Liver (tissue), 9 donors: ENCODE results near the gene MTSS2. TPM values are rescaled to one million over a fixed set of nuclear protein-coding genes. Genes with fewer than 3 reads are reported as not detected.
A peak's percentile ranks its signal among the peaks of the same experiment; 100 is the strongest.

ENCODE experiments used
- DNase-seq: peaks from one replicate; pipeline ENCODE4 v3.0.0-alpha.2; 2017; ENCODE audit warnings: low spot score
- H3K27ac ChIP-seq, 2 donors: one replicate each; pipeline ENCODE4 v1.7.0; 2013; ENCODE audit warnings: inconsistent platforms in 2 of 2, low read length in 2 of 2, control low read depth in 1 of 2, low read depth in 1 of 2, mild to moderate bottlenecking in 1 of 2
- H3K27me3 ChIP-seq, 4 donors: one replicate each; pipeline versions ENCODE4 v1.6.1 to v1.7.0; 2013; ENCODE audit warnings: low read length in 3 of 4, inconsistent platforms in 1 of 4, mild to moderate bottlenecking in 1 of 4, moderate library complexity in 1 of 4; ENCODE audit not compliant: control insufficient read depth in 4 of 4, insufficient read depth in 4 of 4
- H3K36me3 ChIP-seq, 4 donors: one replicate each; pipeline versions ENCODE4 v1.6.1 to v1.7.0; 2013; ENCODE audit warnings: low read length in 3 of 4, mild to moderate bottlenecking in 3 of 4, low read depth in 1 of 4, moderate library complexity in 1 of 4; ENCODE audit not compliant: control insufficient read depth in 4 of 4, insufficient read depth in 3 of 4
- H3K4me1 ChIP-seq, 4 donors: one replicate each; pipeline versions ENCODE4 v1.6.1 to v1.7.0; 2013; ENCODE audit warnings: low read length in 3 of 4, mild to moderate bottlenecking in 3 of 4, moderate library complexity in 1 of 4; ENCODE audit not compliant: control insufficient read depth in 4 of 4, insufficient read depth in 4 of 4
- H3K4me3 ChIP-seq, 3 donors: one replicate each; pipeline versions ENCODE4 v1.6.1 to v1.7.0; 2013; ENCODE audit warnings: low read length in 3 of 3, control low read depth in 1 of 3, low read depth in 1 of 3, mild to moderate bottlenecking in 1 of 3
- H3K9ac ChIP-seq, 2 donors: one replicate each; pipeline ENCODE4 v1.7.0; 2013; ENCODE audit warnings: low read length in 2 of 2, mild to moderate bottlenecking in 2 of 2, moderate library complexity in 2 of 2, control low read depth in 1 of 2, low read depth in 1 of 2
- H3K9me3 ChIP-seq, 4 donors: one replicate each; pipeline versions ENCODE4 v1.6.1 to v1.7.0; 2013; ENCODE audit warnings: low read length in 3 of 4; ENCODE audit not compliant: control insufficient read depth in 4 of 4
- ATF3 ChIP-seq: IDR thresholded peaks from 2 replicates; pipeline ENCODE4 v1.6.1; 2016; ENCODE audit warnings: antibody characterized with exemption
- CTCF ChIP-seq: fragments of 150-350 bp; IDR thresholded peaks from 2 replicates; pipeline ENCODE4 v1.5.1; 2017; ENCODE audit warnings: improper control_type of control experiment, low read depth, low read length; ENCODE audit not compliant: missing input control
- EGR1 ChIP-seq, 2 donors: IDR thresholded peaks; 2 replicates each; pipeline ENCODE4 v1.6.1; 2016 to 2018; ENCODE audit warnings: antibody characterized with exemption in 2 of 2, low read depth in 2 of 2
- FOXA1 ChIP-seq: IDR thresholded peaks from 2 replicates; pipeline ENCODE4 v1.6.1; 2016; ENCODE audit warnings: antibody characterized with exemption
- FOXA2 ChIP-seq: IDR thresholded peaks from 2 replicates; pipeline ENCODE4 v1.6.1; 2016; ENCODE audit warnings: antibody characterized with exemption
- GABPA ChIP-seq, 2 donors: IDR thresholded peaks in 1 of 2; conservative IDR thresholded peaks in 1 of 2; 2 replicates each; pipeline ENCODE4 v1.6.1; 2016; ENCODE audit warnings: antibody characterized with exemption in 2 of 2, mild to moderate bottlenecking in 1 of 2, moderate library complexity in 1 of 2
- HNF4A ChIP-seq, 2 donors: conservative IDR thresholded peaks; 2 replicates each; pipeline ENCODE4 v1.6.1; 2016; ENCODE audit warnings: antibody characterized with exemption in 2 of 2, mild to moderate bottlenecking in 2 of 2
- HNF4G ChIP-seq: IDR thresholded peaks from 2 replicates; pipeline ENCODE4 v1.6.1; 2016; ENCODE audit warnings: antibody characterized with exemption
- JUND ChIP-seq, 2 donors: IDR thresholded peaks; 2 replicates each; pipeline ENCODE4 v1.6.1; 2016; ENCODE audit warnings: antibody characterized with exemption in 2 of 2
- MAX ChIP-seq: IDR thresholded peaks from 2 replicates; pipeline ENCODE4 v1.6.1; 2016; ENCODE audit warnings: antibody characterized with exemption
- NR2F2 ChIP-seq: IDR thresholded peaks from 2 replicates; pipeline ENCODE4 v1.6.1; 2016; ENCODE audit warnings: antibody characterized with exemption
- RAD21 ChIP-seq, 2 donors: IDR thresholded peaks; 2 replicates each; pipeline ENCODE4 v1.6.1; 2016; ENCODE audit warnings: antibody characterized with exemption in 2 of 2, mild to moderate bottlenecking in 2 of 2
- REST ChIP-seq: IDR thresholded peaks from 2 replicates; pipeline ENCODE4 v1.6.1; 2016; ENCODE audit warnings: antibody characterized with exemption, mild to moderate bottlenecking
- RXRA ChIP-seq, 2 donors: IDR thresholded peaks; 2 replicates each; pipeline ENCODE4 v1.6.1; 2017 to 2018; ENCODE audit warnings: antibody characterized with exemption in 2 of 2, mild to moderate bottlenecking in 1 of 2
- SP1 ChIP-seq: IDR thresholded peaks from 2 replicates; pipeline ENCODE4 v1.6.1; 2018; ENCODE audit warnings: antibody characterized with exemption, mild to moderate bottlenecking
- TAF1 ChIP-seq: conservative IDR thresholded peaks from 2 replicates; pipeline ENCODE4 v1.6.1; 2016; ENCODE audit warnings: antibody characterized with exemption, mild to moderate bottlenecking
- YY1 ChIP-seq: IDR thresholded peaks from 2 replicates; pipeline ENCODE4 v1.6.1; 2016; ENCODE audit warnings: antibody characterized with exemption, mild to moderate bottlenecking
- ZBTB33 ChIP-seq: IDR thresholded peaks from 2 replicates; pipeline ENCODE4 v1.6.1; 2016; ENCODE audit warnings: antibody characterized with exemption
- WGBS: extraction: QIAGEN DNeasy Blood & Tissue Kit; methylation state at CpG from one replicate; pipeline ENCODE4 v1.1.7; 2013; 5-methylcytosine and 5-hydroxymethylcytosine counted together
- polyA plus RNA-seq, 2 donors: library from polyadenylated mRNA; stranded (reverse) in 1 of 2; unstranded in 1 of 2; fragments of 200-250 nt in 1 of 2; fragments of >200 nt in 1 of 2; fragmentation: Nextera tagmentation in 1 of 2; extraction: Ambion mirVana in 1 of 2; gene quantifications; one replicate each; pipeline versions ENCODE4 v1.2.1 to v1.2.3, GENCODE V29; 2013 to 2015
- total RNA-seq, 2 donors: library from RNA; depleted of rRNA; stranded (reverse); fragments of >200 nt; gene quantifications; one replicate each; pipeline ENCODE4 v1.2.3, GENCODE V29; 2014
- donor health status: healthy.
- donor health status: healthy.
- donor health status: healthy.
- donor health status: healthy.
- donor health status: healthy.

Gene MTSS2
- total and polyA plus RNA-seq, 4 donors: 3.8 to 95.7 (median 35.9) TPM

GRCh38 chr16:70710422-70711210, 24.8 kb upstream of the MTSS2 start:
- no peaks in the 10 kb centered on the region for H3K9me3 ChIP-seq
- H3K27me3 ChIP-seq: no peaks in the 10 kb centered on the region
- H3K36me3 ChIP-seq: no peaks in the 10 kb centered on the region
- peak overlapping the region; percentile 88 to 93 for H3K27ac ChIP-seq
- H3K4me1 ChIP-seq: peaks cover 23 to 41% (median 36%) of the 10 kb centered on the region in 4 donors
- WGBS: 92% methylated on average over 31 of the region's 31 CpGs
- no peak overlapping the region for H3K9ac ChIP-seq
- DNase-seq: no peak
- no peak overlapping the region for H3K4me3 ChIP-seq
- TF ChIP-seq REST: no peak
- TF ChIP-seq CTCF: no peak
- TF ChIP-seq HNF4G: no peak
- no peak for TF ChIP-seq RAD21 (IDR thresholded peaks at IDR 0.05)
- no peak for TF ChIP-seq GABPA (IDR thresholded peaks at IDR 0.05 in 1 of 2, conservative IDR thresholded peaks at IDR 0.05 in 1 of 2)
- TF ChIP-seq SP1: no peak
- TF ChIP-seq NR2F2: no peak
- TF ChIP-seq TAF1: no peak
- no peak for TF ChIP-seq FOXA1
- no peak for TF ChIP-seq EGR1 (IDR thresholded peaks at IDR 0.05; ENCODE audit: low read depth in 2 of 2)
- TF ChIP-seq HNF4A (conservative IDR thresholded peaks at IDR 0.05): no peak
- TF ChIP-seq ZBTB33: no peak
- TF ChIP-seq ATF3: no peak
- TF ChIP-seq MAX: no peak
- no peak for TF ChIP-seq YY1
- no peak for TF ChIP-seq JUND (IDR thresholded peaks at IDR 0.05)
- TF ChIP-seq FOXA2: no peak
- TF ChIP-seq RXRA (IDR thresholded peaks at IDR 0.05): no peak
